Uterus (tissue), 4 donors: ENCODE data around the gene SLC35F6. TPM values are rescaled to one million over a fixed set of nuclear protein-coding genes. Genes with fewer than 3 reads are reported as not detected.

ENCODE experiments used
- DNase-seq, 2 donors: peaks; one replicate each; pipeline ENCODE4 v3.0.0-alpha.2; 2019 to 2020
- H3K27ac ChIP-seq, 2 donors: fragments of 200-600 bp; sonication (generic); 1 replicate in 1 of 2; 2 replicates in 1 of 2; pipeline ENCODE4 v1.5.1; 2016 to 2018
- H3K27me3 ChIP-seq, 2 donors: fragments of 200-600 bp; sonication (generic); one replicate each; pipeline ENCODE4 v1.5.1; 2018 to 2019; ENCODE audit warnings: control low read depth in 1 of 2
- H3K36me3 ChIP-seq, 2 donors: fragments of 200-600 bp; sonication (generic); one replicate each; pipeline ENCODE4 v1.5.1; 2019; ENCODE audit warnings: control low read depth in 1 of 2
- H3K4me1 ChIP-seq, 2 donors: fragments of 200-600 bp; sonication (generic); one replicate each; pipeline ENCODE4 v1.5.1; 2018 to 2019; ENCODE audit warnings: control low read depth in 1 of 2
- H3K4me3 ChIP-seq, 2 donors: fragments of 200-600 bp; sonication (generic); 1 replicate in 1 of 2; 2 replicates in 1 of 2; pipeline ENCODE4 v1.5.1; 2018 to 2019; ENCODE audit warnings: mild to moderate bottlenecking in 1 of 2
- H3K9me3 ChIP-seq, 2 donors: fragments of 200-600 bp; sonication (generic); one replicate each; pipeline ENCODE4 v1.5.1; 2019; ENCODE audit warnings: control low read depth in 1 of 2
- CTCF ChIP-seq, 4 experiments: fragments of 200-600 bp in 2 of 4; fragments of 450-650 bp in 2 of 4; sonication (generic) in 2 of 4; IDR thresholded peaks; one replicate each; pipeline ENCODE4 v1.5.1; 2016 to 2019; ENCODE audit warnings: antibody characterized with exemption in 4 of 4, mild to moderate bottlenecking in 2 of 4, moderate library complexity in 1 of 4
- POLR2A ChIP-seq, 2 donors: fragments of 450-650 bp; IDR thresholded peaks; one replicate each; pipeline ENCODE4 v1.6.1; 2016; ENCODE audit warnings: antibody characterized with exemption in 2 of 2, mild to moderate bottlenecking in 1 of 2, moderate library complexity in 1 of 2
- intact Hi-C: fragments of 100-400 bp; cut with DNase I; formaldehyde crosslinking; loops from one replicate; pipeline ENCODE4 v1.15.1; 2023; ENCODE audit warnings: low total_unique reads
- total RNA-seq, 4 donors: library from RNA; depleted of rRNA in 3 of 4; stranded (reverse); fragments of >200 nt in 3 of 4; gene quantifications; one replicate each; pipeline versions ENCODE4 v1.1.0 to v1.2.4, GENCODE V29; 2014 to 2023
- donor health status: DM: yes; HTN: yes; CAD: no.

SLC35F6 gene
- total RNA-seq, 4 donors from 2014 or later = 8.2 to 44.2 (median 18.5) TPM

DNA sequence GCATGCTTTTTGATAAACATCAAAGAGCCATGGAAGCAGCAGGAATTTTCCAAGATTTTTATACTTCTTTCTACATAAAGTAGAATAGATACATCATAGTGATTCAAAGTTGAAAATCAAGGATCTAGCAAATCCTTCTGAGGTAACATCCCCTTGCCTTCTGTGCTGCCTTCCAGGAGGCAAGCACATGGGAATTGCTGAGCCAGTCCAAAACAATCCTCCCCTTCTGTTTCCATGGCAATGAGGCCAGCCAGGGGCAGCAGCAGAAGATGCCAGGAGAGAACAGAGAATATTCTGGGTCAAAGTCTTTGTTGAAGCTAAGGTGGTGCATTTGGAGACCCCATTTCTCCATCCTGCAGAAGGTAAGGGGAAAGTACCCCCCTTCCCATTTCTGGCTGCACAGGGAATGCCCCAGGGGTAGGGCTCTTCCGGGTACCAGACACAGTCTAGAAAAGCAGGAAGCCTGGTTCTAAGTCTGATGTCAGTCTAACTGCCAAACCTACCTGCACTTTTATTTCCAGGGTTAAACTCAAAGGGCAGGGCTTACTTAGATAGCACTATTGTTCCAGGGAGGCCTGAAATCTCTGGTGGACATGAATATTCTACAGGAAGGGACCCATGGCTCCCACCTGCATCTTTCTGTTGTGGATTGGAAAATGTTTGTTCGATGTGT, 43.8 kb downstream of the SLC35F6 start:
- no peaks in the 10 kb centered on the region for H3K4me1 ChIP-seq
- H3K27me3 ChIP-seq = no peaks in the 10 kb centered on the region
- no peak overlapping the region for H3K27ac ChIP-seq
- H3K9me3 ChIP-seq = no peaks in the 10 kb centered on the region
- H3K4me3 ChIP-seq = no peak overlapping the region
- intact Hi-C loops = no loop called here
- DNase-seq = no peak
- TF ChIP-seq POLR2A (IDR thresholded peaks at IDR 0.05) (no peak), CTCF (IDR thresholded peaks at IDR 0.05) (no peak)
- no peaks in the 10 kb centered on the region for H3K36me3 ChIP-seq

DNA sequence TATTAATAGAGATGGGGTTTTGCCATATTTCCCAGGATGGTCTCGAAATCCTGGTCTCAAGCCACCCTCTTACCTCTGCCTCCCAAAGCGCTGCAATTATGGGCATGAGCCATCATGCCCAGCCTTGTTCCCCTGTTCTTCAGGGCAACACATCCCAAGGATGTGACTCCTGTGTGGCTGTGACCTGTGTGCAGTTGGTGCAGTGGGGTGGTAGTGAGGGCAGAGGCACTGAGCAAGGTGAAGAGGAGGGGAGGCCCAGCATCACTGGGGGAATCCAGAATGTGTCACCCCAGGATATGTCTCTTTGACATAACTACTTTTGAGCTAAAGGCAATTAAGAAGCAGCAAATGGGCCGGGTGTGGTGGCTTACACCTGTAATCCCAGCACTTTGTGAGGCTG, 45.1 kb downstream of the SLC35F6 start:
- H3K27me3 ChIP-seq = no peaks in the 10 kb centered on the region
- intact Hi-C loops = no loop called here
- no peak for TF ChIP-seq POLR2A (IDR thresholded peaks at IDR 0.05)
- no peaks in the 10 kb centered on the region for H3K4me1 ChIP-seq
- no peak overlapping the region for H3K27ac ChIP-seq
- DNase-seq = no peak
- no peaks in the 10 kb centered on the region for H3K9me3 ChIP-seq
- no peaks in the 10 kb centered on the region for H3K36me3 ChIP-seq
- H3K4me3 ChIP-seq = no peak overlapping the region

GRCh38 chr2:26809876-26810577, 45.9 kb downstream of the SLC35F6 start:
- no peak overlapping the region for H3K27ac ChIP-seq
- no peaks in the 10 kb centered on the region for H3K27me3 ChIP-seq
- TF ChIP-seq CTCF (IDR thresholded peaks at IDR 0.05) = no peak
- no peak for TF ChIP-seq POLR2A (IDR thresholded peaks at IDR 0.05)
- no peaks in the 10 kb centered on the region for H3K36me3 ChIP-seq
- intact Hi-C loops = no loop called here
- DNase-seq = no peak
- no peak overlapping the region for H3K4me3 ChIP-seq
- no peaks in the 10 kb centered on the region for H3K4me1 ChIP-seq
- H3K9me3 ChIP-seq = no peaks in the 10 kb centered on the region

- intact Hi-C loops = no loop called here
- H3K9me3 ChIP-seq = no peaks in the 10 kb centered on the region
- no peak overlapping the region for H3K4me3 ChIP-seq
- H3K36me3 ChIP-seq = no peaks in the 10 kb centered on the region
- no peak overlapping the region for H3K27ac ChIP-seq
- H3K4me1 ChIP-seq = no peaks in the 10 kb centered on the region
- DNase-seq = no peak
- TF ChIP-seq POLR2A (IDR thresholded peaks at IDR 0.05) (no peak), CTCF (IDR thresholded peaks at IDR 0.05) (no peak)
- H3K27me3 ChIP-seq = no peaks in the 10 kb centered on the region
Observed at GRCh38 chr2:26811261-26811660, 47.2 kb downstream of the SLC35F6 start.

- no peak overlapping the region for H3K4me3 ChIP-seq
- H3K27ac ChIP-seq = no peak overlapping the region
- no peaks in the 10 kb centered on the region for H3K4me1 ChIP-seq
- TF ChIP-seq CTCF (IDR thresholded peaks at IDR 0.05) (no peak), POLR2A (IDR thresholded peaks at IDR 0.05) (no peak)
- H3K27me3 ChIP-seq = no peaks in the 10 kb centered on the region
- DNase-seq = no peak
- no peaks in the 10 kb centered on the region for H3K36me3 ChIP-seq
- intact Hi-C loops = no loop called here
- no peaks in the 10 kb centered on the region for H3K9me3 ChIP-seq
Observed at GRCh38 chr2:26811791-26812694, 48.0 kb downstream of the SLC35F6 start.
